RCC 7860 (cell line): ENCODE results near the gene AP2S1.
"Not testable (repeated sequence)": the region's sequence is repeated elsewhere in the genome, so short reads cannot be mapped to it uniquely, and the experiment has no call there.

Experiments used
- DNase-seq: peaks from one replicate; pipeline ENCODE4 v3.0.0-alpha.2; 2015; ENCODE audit warnings: low spot score
- FAIRE-seq: peaks from 2 replicates; lab custom pipeline; 2012; peaks lifted over from hg19 to GRCh38; lab: Jason Lieb, UNC

The AP2S1 gene

DNA sequence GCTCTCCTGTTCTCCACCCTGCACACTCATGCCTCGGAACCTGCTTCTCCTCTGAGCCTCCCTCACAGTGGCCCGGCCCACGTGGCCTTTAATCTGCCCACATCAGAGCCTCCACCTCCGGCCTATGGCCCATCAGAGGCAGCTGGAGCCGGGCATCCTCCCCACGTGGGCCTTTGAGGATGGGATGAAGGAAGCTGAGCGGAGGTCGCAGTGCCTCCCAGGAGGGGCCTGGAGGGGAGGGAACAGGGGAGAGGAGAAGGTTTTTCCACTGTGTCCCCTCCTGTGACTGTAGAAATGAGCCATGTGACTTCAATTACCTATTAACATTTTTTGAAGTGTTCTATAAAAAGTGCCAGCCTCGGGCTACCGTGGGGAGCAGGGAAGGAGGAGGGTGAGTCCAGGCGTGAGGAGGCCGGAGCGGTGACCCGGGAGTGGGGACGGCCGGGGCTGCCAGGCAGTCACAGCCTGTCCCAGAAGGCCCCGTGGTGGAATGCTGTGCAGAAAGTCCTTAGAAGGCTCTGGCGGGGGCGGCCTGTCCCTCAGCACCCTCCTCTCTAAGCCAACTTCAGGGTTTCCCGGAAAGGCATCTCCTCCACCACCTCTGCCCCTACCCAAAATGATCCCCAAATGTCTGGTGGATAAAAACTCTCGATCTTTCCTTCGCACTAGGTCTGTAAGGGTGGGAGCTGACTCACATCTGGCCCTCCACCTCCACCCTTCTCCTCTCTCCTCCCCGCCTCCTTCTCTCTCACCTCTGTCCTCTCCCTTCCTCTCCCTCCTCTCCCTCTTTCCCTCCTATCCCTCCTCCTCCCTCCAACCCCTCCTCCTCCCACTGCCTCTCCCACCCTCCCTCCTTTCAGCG is 37.4 kb downstream of the AP2S1 start:
- no peak for DNase-seq
- no peak for FAIRE-seq

DNA sequence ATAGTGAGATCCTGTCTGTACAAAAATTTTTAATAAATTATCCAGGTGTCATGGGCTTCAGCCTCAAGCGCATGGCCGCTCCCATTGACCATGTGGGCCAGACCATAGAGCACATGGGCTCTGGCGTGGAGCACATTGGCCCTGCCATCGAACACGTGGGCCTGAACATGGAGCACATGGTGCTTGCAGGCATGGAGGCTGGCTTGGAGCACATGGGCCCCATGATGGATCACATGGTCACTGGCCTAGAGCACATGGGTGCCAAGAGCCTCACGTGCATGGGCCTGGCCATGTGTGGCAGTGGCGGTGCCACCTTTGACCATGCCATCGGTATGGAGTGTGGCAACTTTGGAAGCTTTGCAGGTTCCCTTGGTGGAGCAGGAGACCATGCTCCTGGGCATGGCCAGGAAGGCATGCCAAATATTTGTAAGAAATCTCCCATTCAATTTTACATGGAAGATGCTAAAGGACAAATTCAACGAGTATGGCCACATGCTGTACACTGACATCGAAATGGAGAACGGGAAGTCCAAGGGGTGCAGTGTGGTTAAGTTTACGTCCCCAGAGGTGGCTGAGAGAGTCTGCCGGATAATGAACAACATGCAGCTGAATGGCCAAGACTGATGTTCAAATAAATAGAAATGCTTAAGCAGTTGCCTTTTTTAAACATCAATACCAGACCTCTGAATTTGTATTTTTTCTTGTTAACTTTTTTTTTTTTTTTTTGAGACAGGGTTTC is 40.9 kb downstream of the AP2S1 start:
- no peak for FAIRE-seq
- no peak for DNase-seq

DNA sequence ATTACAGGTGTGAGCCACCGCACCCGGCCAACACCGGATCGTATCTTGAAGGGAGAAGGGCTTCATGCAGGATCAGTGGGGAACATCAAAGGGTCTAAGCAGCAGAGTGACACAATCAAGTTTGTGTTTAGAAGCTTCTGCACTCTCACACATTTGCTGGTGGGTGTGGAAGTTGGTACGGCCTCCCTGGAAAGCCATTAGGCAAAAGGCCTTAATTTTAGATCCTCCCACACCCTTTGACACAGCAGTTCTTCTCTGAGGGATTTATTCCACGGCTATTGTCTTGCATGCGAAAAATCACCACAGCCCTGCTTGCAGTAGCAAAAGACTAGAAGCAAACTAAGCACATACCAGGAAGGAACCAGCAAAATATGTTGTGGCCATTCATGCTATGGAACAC is 44.0 kb downstream of the AP2S1 start:
- no peak for FAIRE-seq
- DNase-seq: no peak

DNA sequence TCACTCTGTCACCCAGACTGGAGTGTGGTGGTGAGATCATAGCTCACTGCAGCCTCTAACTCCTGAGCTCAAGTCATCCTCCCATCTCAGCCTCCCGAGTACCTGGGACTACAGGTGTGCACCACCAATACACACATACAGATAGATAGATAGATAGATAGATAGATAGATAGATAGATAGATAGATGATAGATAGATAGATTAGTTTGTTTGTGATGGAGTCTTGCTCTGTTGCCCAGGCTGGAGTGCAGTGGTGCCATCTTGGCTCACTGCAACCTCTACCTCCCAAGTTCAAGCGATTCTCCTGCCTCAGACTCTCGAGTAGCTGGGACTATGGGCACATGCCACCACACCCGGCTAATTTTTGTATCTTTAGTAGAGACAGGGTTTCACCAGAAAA is 46.2 kb downstream of the AP2S1 start:
- not testable (repeated sequence) for FAIRE-seq, DNase-seq

DNA sequence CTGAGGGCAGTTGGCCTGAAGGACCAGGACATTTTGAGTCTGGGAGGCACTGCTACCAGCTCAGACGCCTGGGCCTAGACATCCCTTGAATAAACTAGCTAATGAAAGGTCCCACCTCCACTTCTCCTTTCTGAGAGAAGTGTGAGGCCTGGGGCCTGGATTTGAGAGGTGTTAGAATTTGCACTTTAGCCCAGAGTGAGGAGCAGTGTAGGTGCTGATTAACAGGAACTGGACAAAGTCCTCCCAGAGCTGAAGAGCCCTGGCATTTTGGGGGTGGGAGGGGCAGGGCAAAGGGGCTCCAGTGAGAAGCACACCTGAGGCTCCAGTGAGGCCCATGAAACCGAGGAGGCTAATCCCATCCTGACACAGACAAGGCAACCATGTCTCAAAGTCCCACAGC is 47.1 kb downstream of the AP2S1 start:
- FAIRE-seq (no peak), DNase-seq (no peak)

DNA sequence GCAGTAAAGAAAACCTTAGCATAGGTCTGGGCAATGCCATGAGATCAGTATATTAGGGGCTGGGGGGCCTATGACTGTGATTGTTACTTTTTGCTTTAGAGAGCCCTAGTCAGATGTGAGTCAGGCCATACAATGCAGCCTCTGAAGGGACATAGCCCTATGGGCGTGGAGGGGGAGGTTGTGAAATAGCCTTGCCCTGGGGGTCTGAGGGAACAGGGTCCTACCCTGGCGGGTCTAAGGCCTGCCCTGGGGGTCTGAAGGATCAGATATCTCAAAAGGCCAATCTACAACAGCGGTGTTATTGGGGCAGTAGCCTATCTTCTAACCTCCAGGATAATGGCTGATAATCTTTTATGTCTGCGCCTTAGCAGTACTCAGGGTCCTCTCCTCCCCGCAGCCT is 48.5 kb downstream of the AP2S1 start:
- no peak for DNase-seq
- no peak for FAIRE-seq

DNA sequence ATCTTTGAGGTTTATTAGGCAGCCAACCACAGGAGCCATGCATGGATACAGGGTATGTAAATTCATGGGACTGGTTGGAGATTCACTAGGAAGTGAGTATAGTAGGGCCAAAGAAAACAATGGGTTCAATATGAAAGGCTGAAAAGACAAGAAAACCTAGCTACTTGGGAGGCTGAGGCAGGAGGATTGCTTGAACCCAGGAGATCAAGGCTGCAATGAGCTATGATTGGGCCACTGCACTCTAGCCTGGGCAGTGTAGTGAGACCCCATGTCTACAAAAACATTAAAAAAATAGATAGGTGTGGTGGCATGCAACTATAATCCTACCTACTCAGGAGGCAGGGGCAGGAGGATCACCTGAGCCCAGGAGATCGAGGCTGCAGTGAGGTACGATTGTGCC is 51.9 kb downstream of the AP2S1 start:
- FAIRE-seq (no peak), DNase-seq (no peak)

DNA sequence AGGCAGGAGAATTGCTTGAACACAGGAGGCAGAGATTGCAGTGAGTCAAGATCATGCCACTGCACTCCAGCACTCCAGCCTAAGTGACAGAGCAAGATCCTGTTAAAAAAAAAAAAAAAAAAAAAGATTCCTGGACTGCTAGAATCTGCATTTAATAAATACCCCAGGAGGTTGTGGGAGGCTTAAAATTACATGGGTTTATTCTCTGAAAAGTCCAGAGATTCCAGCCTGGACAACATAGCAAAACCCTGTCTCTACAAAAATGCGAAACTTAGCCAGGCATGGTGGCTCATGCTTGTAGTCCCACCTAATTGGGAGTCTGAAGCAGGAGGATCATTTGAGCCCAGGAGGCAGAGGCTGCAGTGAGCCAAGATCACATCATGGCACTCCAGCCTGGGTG is 52.8 kb downstream of the AP2S1 start:
- FAIRE-seq: no peak
- no peak for DNase-seq

DNA sequence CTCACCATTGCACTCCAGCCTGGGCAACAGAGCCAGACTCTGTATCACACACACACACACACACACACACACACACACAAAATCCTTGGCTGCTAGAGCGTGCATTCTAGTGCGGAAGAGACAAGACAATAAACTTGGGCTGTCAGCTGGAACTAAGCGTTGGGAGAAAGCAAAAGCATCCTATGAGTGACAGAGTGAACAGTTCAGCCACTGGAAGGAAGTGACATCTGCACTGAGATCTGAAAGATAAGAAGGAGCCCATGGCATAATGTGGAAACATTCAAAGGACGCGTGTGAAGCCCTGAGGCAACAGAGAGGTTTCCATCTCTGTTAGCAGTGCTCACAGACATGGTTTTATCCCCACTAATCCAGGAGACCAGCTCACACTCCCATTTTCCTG is 58.7 kb downstream of the AP2S1 start:
- peak; percentile 42 for DNase-seq
- FAIRE-seq: no peak

DNA sequence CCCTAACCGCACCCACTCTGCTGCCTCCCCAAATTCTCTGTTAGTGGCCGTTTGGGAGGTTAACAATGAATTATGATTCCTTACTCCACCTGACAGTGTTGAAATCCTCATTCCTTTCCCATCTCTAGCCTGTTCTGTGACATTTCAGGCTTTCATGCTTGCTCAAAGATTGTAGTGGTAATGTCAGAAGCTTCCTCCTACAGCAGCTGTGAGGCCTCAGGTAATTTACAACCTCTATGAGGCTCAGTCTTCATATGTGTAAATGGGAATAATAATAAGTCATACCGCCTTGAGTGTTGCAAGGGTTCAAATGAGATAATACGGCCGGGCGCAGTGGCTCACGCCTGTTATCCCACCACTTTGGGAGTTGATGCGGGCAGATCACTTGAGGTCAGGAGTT is 61.3 kb downstream of the AP2S1 start:
- no peak for DNase-seq
- FAIRE-seq: no peak

DNA sequence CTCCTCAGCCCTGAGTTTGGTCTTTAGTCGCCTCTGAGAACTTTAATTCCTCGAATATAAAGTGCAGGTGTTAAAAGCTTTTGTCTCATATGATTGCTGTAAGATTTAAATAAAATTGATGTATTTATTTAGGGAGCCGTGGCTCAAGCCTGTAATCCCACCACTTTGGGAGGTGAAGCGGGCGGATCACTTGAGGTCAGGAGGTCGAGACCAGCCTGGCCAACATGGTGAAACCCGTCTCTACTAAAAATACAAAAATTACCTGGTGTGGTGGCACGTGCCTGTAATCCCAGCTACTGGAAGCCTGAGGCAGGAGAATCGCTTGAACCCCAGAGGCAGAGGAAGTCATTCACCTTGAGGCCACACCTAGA is 61.7 kb downstream of the AP2S1 start:
- FAIRE-seq: no peak
- no peak for DNase-seq

DNA sequence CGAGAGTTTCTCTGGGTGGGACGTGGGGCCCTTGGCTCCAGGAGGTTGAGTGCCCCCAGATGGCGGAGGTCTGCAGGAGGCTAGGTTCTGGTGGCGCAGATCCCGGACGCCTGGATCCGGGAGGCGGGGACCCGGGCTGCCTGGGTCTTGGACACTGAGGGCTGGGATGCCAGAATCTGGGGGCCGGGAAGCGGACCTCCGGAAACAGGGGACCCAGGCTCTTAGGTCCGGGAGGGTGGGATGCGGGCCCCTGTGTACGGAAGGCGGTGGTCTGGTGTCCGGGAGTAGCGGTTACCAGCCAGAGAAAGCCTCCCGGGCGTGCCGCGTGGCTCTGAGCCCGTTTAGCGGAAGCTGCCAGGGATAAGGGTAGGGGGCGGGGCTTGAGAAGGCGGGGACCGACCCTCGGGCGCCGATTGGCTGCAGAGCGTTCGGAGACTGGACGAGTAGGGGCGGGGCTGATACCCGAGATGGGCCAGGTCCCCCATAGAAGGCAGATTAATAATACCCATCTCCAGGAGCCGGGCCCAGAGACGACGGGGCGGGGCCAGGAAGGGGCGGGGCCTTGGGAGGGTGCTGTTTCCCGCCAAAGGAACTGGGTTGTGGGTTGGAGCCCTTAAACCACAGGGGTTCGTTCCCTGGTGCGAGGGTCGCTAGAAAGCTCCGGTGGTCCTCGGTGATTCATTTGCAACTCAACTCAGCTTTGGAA is 62.2 kb downstream of the AP2S1 start, which contains the start of gene SLC1A5:
TSS of gene SLC1A5 (minus strand) at position 333 of the 706 bp plus-strand sequence. CDS start 629 bp downstream, outside the sequence.
- peak; percentile 91 for DNase-seq
- peak; percentile 39 for FAIRE-seq
